Transverse colon (tissue), 4 donors: ENCODE measurements around the gene SULT1A1.

ENCODE experiments used
- POLR2A ChIP-seq: fragments of 450-650 bp; IDR thresholded peaks from one replicate; pipeline ENCODE4 v1.6.1; 2016; ENCODE audit warnings: antibody characterized with exemption, mild to moderate bottlenecking, moderate library complexity
- POLR2AphosphoS5 ChIP-seq, 3 donors: sonication (generic); formaldehyde crosslinking; IDR thresholded peaks; one replicate each; pipeline ENCODE4 v1.6.1; 2016; ENCODE audit warnings: antibody characterized with exemption in 3 of 3
- TF ChIP-seq, protein P1 (sequence below), 5 experiments: fragments of 200-600 bp in 3 of 5; fragments of 450-650 bp in 2 of 5; sonication (generic) in 3 of 5; IDR thresholded peaks; 1 replicate in 2 of 5; 2 replicates in 3 of 5; pipeline ENCODE4 v1.5.1; 2016 to 2017; ENCODE audit warnings: antibody characterized with exemption in 5 of 5, inconsistent platforms in 3 of 5, mild to moderate bottlenecking in 2 of 5, moderate library complexity in 1 of 5

DNA sequence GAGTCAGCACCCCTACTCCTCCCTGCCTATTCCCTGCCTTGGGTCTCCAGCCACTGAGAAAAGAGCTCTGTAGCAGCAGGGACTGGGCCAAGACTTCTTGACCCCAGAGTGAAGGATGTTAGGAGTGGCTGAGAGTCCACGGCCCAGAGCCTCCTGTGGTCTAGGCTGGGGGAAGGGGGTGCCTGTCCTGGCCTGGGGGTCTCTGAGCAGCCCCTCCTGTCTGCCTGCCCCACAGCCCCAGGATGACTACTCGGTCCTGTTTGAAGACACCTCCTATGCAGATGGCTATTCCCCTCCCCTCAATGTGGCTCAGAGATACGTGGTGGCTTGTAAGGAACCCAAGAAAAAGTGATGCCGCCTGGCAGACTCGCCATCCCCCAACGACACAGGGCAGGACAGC is 18.5 kb downstream of the SULT1A1 start:
- TF ChIP-seq POLR2AphosphoS5 (IDR thresholded peaks at IDR 0.05) (no peak), POLR2A (no peak)
- TF ChIP-seq, protein P1, sequence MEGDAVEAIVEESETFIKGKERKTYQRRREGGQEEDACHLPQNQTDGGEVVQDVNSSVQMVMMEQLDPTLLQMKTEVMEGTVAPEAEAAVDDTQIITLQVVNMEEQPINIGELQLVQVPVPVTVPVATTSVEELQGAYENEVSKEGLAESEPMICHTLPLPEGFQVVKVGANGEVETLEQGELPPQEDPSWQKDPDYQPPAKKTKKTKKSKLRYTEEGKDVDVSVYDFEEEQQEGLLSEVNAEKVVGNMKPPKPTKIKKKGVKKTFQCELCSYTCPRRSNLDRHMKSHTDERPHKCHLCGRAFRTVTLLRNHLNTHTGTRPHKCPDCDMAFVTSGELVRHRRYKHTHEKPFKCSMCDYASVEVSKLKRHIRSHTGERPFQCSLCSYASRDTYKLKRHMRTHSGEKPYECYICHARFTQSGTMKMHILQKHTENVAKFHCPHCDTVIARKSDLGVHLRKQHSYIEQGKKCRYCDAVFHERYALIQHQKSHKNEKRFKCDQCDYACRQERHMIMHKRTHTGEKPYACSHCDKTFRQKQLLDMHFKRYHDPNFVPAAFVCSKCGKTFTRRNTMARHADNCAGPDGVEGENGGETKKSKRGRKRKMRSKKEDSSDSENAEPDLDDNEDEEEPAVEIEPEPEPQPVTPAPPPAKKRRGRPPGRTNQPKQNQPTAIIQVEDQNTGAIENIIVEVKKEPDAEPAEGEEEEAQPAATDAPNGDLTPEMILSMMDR (IDR thresholded peaks at IDR 0.05) = no peak
